ENCODE results near the gene ZNF789. TPM values are rescaled to one million over a fixed set of nuclear protein-coding genes. Genes with fewer than 3 reads are reported as not detected.

ZNF789 gene
- total RNA-seq, 1 experiment from 2014 or later: 15.0 TPM

- BruUV-seq (replicated peaks): no TSS peak
- Mint-ChIP-seq H3K27ac (ENCODE audit: low read depth, unreplicated experiment) (no peak overlapping the region), H3K9me3 (ENCODE audit: unreplicated experiment) (no peaks in the 10 kb centered on the region), H3K4me3 (ENCODE audit: unreplicated experiment) (no peak overlapping the region), H3K4me1 (ENCODE audit: insufficient read depth, unreplicated experiment) (no peaks in the 10 kb centered on the region), H3K36me3 (ENCODE audit: insufficient read depth, unreplicated experiment) (peaks cover 81% of the 10 kb centered on the region), H3K27me3 (ENCODE audit: insufficient read depth, unreplicated experiment) (no peaks in the 10 kb centered on the region)
- ChIA-PET CTCF (interaction anchor here (0.6 kb wide), 1 partner anchor 78 kb away, joined by 3 read pairs; no protein-coding TSS in a partner anchor), POLR2A (interaction anchor here (2.2 kb wide), 1 partner anchor 10 kb away, joined by 7 read pairs; the partner anchor contains the start of genes CPSF4 and PTCD1)
- intact Hi-C loops (cut with micrococcal nuclease): no loop called here
- no peak for DNase-seq (ENCODE audit: unreplicated experiment)
- TF ChIP-seq CTCF (IDR thresholded peaks at IDR 0.05; ENCODE audit: unreplicated experiment): no peak
Observed at GRCh38 chr7:99448855-99449254, 23.8 kb upstream of the ZNF789 start.

GRCh38 chr7:99449326-99449725 lies 23.4 kb upstream of the ZNF789 start:
- H3K4me1 Mint-ChIP-seq (ENCODE audit: insufficient read depth, unreplicated experiment): no peaks in the 10 kb centered on the region
- no peaks in the 10 kb centered on the region for H3K27me3 Mint-ChIP-seq (ENCODE audit: insufficient read depth, unreplicated experiment)
- H3K36me3 Mint-ChIP-seq (ENCODE audit: insufficient read depth, unreplicated experiment): peaks cover 79% of the 10 kb centered on the region
- no peak for DNase-seq (ENCODE audit: unreplicated experiment)
- intact Hi-C loops (cut with micrococcal nuclease): no loop called here
- no peak for TF ChIP-seq CTCF (IDR thresholded peaks at IDR 0.05; ENCODE audit: unreplicated experiment)
- H3K27ac Mint-ChIP-seq (ENCODE audit: low read depth, unreplicated experiment): no peak overlapping the region
- ChIA-PET POLR2A (interaction anchor here (1.3 to 2.2 kb wide), 3 partner anchors 11 to 17 kb away, joined by 3 to 7 read pairs (median 4); partner anchors contain the start of genes ATP5MF, CPSF4 and PTCD1), CTCF (interaction anchor here (0.6 kb wide), 2 partner anchors 77 to 502 kb away, joined by 3 read pairs; no protein-coding TSS in a partner anchor)
- BruUV-seq (replicated peaks): no TSS peak
- H3K4me3 Mint-ChIP-seq (ENCODE audit: unreplicated experiment): no peak overlapping the region
- H3K9me3 Mint-ChIP-seq (ENCODE audit: unreplicated experiment): no peaks in the 10 kb centered on the region

- H3K4me3 Mint-ChIP-seq (ENCODE audit: unreplicated experiment): no peak overlapping the region
- no peak overlapping the region for H3K27ac Mint-ChIP-seq (ENCODE audit: low read depth, unreplicated experiment)
- intact Hi-C loops (cut with micrococcal nuclease): no loop called here
- H3K4me1 Mint-ChIP-seq (ENCODE audit: insufficient read depth, unreplicated experiment): peaks cover 5% of the 10 kb centered on the region
- ChIA-PET CTCF (no interaction called here), POLR2A (no interaction called here)
- BruUV-seq (replicated peaks): no TSS peak
- TF ChIP-seq CTCF (IDR thresholded peaks at IDR 0.05; ENCODE audit: unreplicated experiment): no peak
- DNase-seq (ENCODE audit: unreplicated experiment): no peak
- H3K27me3 Mint-ChIP-seq (ENCODE audit: insufficient read depth, unreplicated experiment): no peaks in the 10 kb centered on the region
- H3K36me3 Mint-ChIP-seq (ENCODE audit: insufficient read depth, unreplicated experiment): peaks cover 68% of the 10 kb centered on the region
- H3K9me3 Mint-ChIP-seq (ENCODE audit: unreplicated experiment): no peaks in the 10 kb centered on the region
Observed at GRCh38 chr7:99451936-99452335, 20.8 kb upstream of the ZNF789 start.

- H3K36me3 Mint-ChIP-seq (ENCODE audit: insufficient read depth, unreplicated experiment): peaks cover 68% of the 10 kb centered on the region
- no peaks in the 10 kb centered on the region for H3K9me3 Mint-ChIP-seq (ENCODE audit: unreplicated experiment)
- peaks cover 5% of the 10 kb centered on the region for H3K4me1 Mint-ChIP-seq (ENCODE audit: insufficient read depth, unreplicated experiment)
- no peak for TF ChIP-seq CTCF (IDR thresholded peaks at IDR 0.05; ENCODE audit: unreplicated experiment)
- H3K27me3 Mint-ChIP-seq (ENCODE audit: insufficient read depth, unreplicated experiment): no peaks in the 10 kb centered on the region
- ChIA-PET POLR2A (no interaction called here), CTCF (no interaction called here)
- no peak overlapping the region for H3K4me3 Mint-ChIP-seq (ENCODE audit: unreplicated experiment)
- DNase-seq (ENCODE audit: unreplicated experiment): no peak
- H3K27ac Mint-ChIP-seq (ENCODE audit: low read depth, unreplicated experiment): no peak overlapping the region
- BruUV-seq (replicated peaks): no TSS peak
- intact Hi-C loops (cut with micrococcal nuclease): no loop called here
Observed at GRCh38 chr7:99452541-99452940, 20.1 kb upstream of the ZNF789 start.
